ENCODE results near the gene PDHB. TPM values are rescaled to one million over a fixed set of nuclear protein-coding genes. Genes with fewer than 3 reads are reported as not detected.
A peak's percentile ranks its signal among the peaks of the same experiment; 100 is the strongest.

PDHB gene
- total RNA-seq, 4 donors from 2014 or later, result 51.5 to 139 (median 77.0) TPM

GRCh38 chr3:58470363-58471024 lies 36.9 kb upstream of the PDHB start:
- 90 to 91% methylated on average over 12 of the region's 12 CpGs for WGBS, 2 donors
- Histone ChIP-seq H3K27ac (peak overlapping the region in 1 of 3 donors; percentile 4), H3K4me3 (replicated peaks in 1 of 3) (no peak overlapping the region), H3K4me1 (peaks cover 8 to 15% of the 10 kb centered on the region in 2 donors), H3K27me3 (no peaks in the 10 kb centered on the region), H3K36me3 (no peaks in the 10 kb centered on the region), H3K9me3 (no peaks in the 10 kb centered on the region)
- intact Hi-C loops (cut with DNase I), result no loop called here
- DNase-seq, result no peak
- TF ChIP-seq POLR2A (IDR thresholded peaks at IDR 0.05) (no peak), CTCF (IDR thresholded peaks at IDR 0.05) (no peak)

GRCh38 chr3:58469096-58469495 lies 35.5 kb upstream of the PDHB start:
- Histone ChIP-seq H3K9me3 (no peaks in the 10 kb centered on the region), H3K4me3 (replicated peaks in 1 of 3) (no peak overlapping the region), H3K27ac (no peak overlapping the region), H3K36me3 (no peaks in the 10 kb centered on the region), H3K4me1 (peaks cover 8 to 15% of the 10 kb centered on the region in 2 donors), H3K27me3 (no peaks in the 10 kb centered on the region)
- no peak for TF ChIP-seq POLR2A (IDR thresholded peaks at IDR 0.05)
- no peak for TF ChIP-seq CTCF (IDR thresholded peaks at IDR 0.05)
- DNase-seq, result no peak
- intact Hi-C loops (cut with DNase I), result no loop called here
- 90% methylated on average over 4 of the region's 4 CpGs for WGBS, 2 donors

GRCh38 chr3:58466899-58467563 lies 33.4 kb upstream of the PDHB start:
- DNase-seq, result no peak
- Histone ChIP-seq H3K4me1 (peaks cover 14 to 23% of the 10 kb centered on the region in 2 donors), H3K4me3 (replicated peaks in 1 of 3) (no peak overlapping the region), H3K27me3 (no peaks in the 10 kb centered on the region), H3K9me3 (no peaks in the 10 kb centered on the region), H3K27ac (no peak overlapping the region), H3K36me3 (no peaks in the 10 kb centered on the region)
- no peak for TF ChIP-seq POLR2A (IDR thresholded peaks at IDR 0.05)
- no peak for TF ChIP-seq CTCF (IDR thresholded peaks at IDR 0.05)
- intact Hi-C loops (cut with DNase I), result no loop called here
- WGBS, 2 donors, result 92 to 95% methylated on average over 4 of the region's 4 CpGs

- Histone ChIP-seq H3K4me3 (replicated peaks in 1 of 3) (no peak overlapping the region), H3K36me3 (no peaks in the 10 kb centered on the region), H3K9me3 (no peaks in the 10 kb centered on the region), H3K27me3 (no peaks in the 10 kb centered on the region), H3K27ac (no peak overlapping the region), H3K4me1 (peaks cover 6 to 8% of the 10 kb centered on the region in 2 donors)
- no peak for TF ChIP-seq CTCF (IDR thresholded peaks at IDR 0.05)
- no peak for TF ChIP-seq POLR2A (IDR thresholded peaks at IDR 0.05)
- intact Hi-C loops (cut with DNase I), result no loop called here
- DNase-seq, result no peak
- 83 to 88% methylated on average over 3 of the region's 3 CpGs for WGBS, 2 donors
Observed at GRCh38 chr3:58464866-58465265, 31.2 kb upstream of the PDHB start.

GRCh38 chr3:58463942-58464271 lies 30.3 kb upstream of the PDHB start:
- no peak for DNase-seq
- no peaks in the 10 kb centered on the region for H3K36me3 ChIP-seq
- H3K9me3 ChIP-seq, result no peaks in the 10 kb centered on the region
- WGBS, 2 donors, result 44 to 45% methylated on average over 5 of the region's 5 CpGs
- no peak overlapping the region for H3K27ac ChIP-seq
- no peaks in the 10 kb centered on the region for H3K27me3 ChIP-seq
- intact Hi-C loops (cut with DNase I), result no loop called here
- H3K4me1 ChIP-seq, result peaks cover 6 to 8% of the 10 kb centered on the region in 2 donors
- TF ChIP-seq POLR2A (IDR thresholded peaks at IDR 0.05) (no peak), CTCF (IDR thresholded peaks at IDR 0.05) (peak in 1 of 6 experiments; percentile 1)
- H3K4me3 ChIP-seq (replicated peaks in 1 of 3), result no peak overlapping the region
